ENCODE measurements around the gene RASL12.

- TF ChIP-seq CTCF (IDR thresholded peaks at IDR 0.05) (no peak), POLR2AphosphoS5 (IDR thresholded peaks at IDR 0.05) (no peak), POLR2A (IDR thresholded peaks at IDR 0.05) (no peak), EP300 (IDR thresholded peaks at IDR 0.05) (no peak)
Observed at GRCh38 chr15:65115542-65115941, 47.8 kb upstream of the RASL12 start.
